Fibroblast of lung (primary cell): ENCODE measurements around the gene DUOX2.

Experiments used
- CTCF ChIP-seq, 2 donors: IDR thresholded peaks in 1 of 2; conservative IDR thresholded peaks in 1 of 2; 1 replicate in 1 of 2; 2 replicates in 1 of 2; pipeline ENCODE4 v1.5.1; 2011 to 2012; ENCODE audit warnings: low read length in 2 of 2, control low read depth in 1 of 2, inconsistent platforms in 1 of 2, low read depth in 1 of 2, mild to moderate bottlenecking in 1 of 2
- EZH2 ChIP-seq: IDR thresholded peaks from 2 replicates; pipeline ENCODE4 v1.5.1; 2012; ENCODE audit warnings: low read length, control low read depth, mild to moderate bottlenecking; ENCODE audit errors: missing control alignments

DNA sequence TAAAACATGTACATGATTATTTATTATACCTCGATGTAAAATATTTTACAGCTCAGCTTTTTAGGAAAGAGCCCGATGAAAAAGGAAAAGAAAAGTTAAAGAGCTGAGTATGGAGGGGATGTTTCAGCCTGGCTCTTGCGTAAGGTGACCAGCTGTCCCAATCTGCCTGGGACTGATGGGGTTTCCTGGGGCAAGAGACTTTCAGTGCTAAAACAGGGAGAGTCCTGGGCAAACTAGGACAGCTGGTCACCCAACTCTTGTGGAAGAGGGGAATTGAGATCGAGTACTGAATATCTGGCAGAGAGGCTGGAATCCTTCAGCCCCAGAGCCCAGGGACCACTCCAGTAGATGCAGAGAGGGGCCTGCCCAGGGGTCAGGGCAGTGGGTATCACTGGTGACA lies 21.0 kb downstream of the DUOX2 start:
- TF ChIP-seq CTCF (conservative IDR thresholded peaks at IDR 0.05 in 1 of 2, IDR thresholded peaks at IDR 0.05 in 1 of 2; ENCODE audit: low read depth in 1 of 2, low read length in 2 of 2) (no peak), EZH2 (no peak)
